HEK293 (cell line): ENCODE measurements around the gene TTC31.

Experiments
- BCL11B ChIP-seq: fragments of 450-650 bp; formaldehyde crosslinking; IDR thresholded peaks from 2 replicates; pipeline ENCODE4 v1.5.1; 2016; ENCODE audit warnings: low read depth, missing biosample characterization, missing genetic modification characterization
- EGR2 ChIP-seq: fragments of 450-650 bp; formaldehyde crosslinking; IDR thresholded peaks from 2 replicates; pipeline ENCODE4 v1.5.1; 2016; ENCODE audit warnings: low read depth, missing biosample characterization, missing genetic modification characterization
- MYNN ChIP-seq: fragments of 450-650 bp; formaldehyde crosslinking; IDR thresholded peaks from 2 replicates; pipeline ENCODE4 v1.5.1; 2016; ENCODE audit warnings: missing biosample characterization, missing genetic modification characterization, borderline replicate concordance
- PBX3 ChIP-seq: sonication (generic); formaldehyde crosslinking; IDR thresholded peaks from 2 replicates; pipeline ENCODE4 v1.8.1; 2022; ENCODE audit warnings: mild to moderate bottlenecking, moderate library complexity, missing genetic modification reagents
- RBAK ChIP-seq: fragments of 450-650 bp; formaldehyde crosslinking; IDR thresholded peaks from 2 replicates; pipeline ENCODE4 v1.5.1; 2016; ENCODE audit warnings: missing biosample characterization, missing genetic modification characterization
- SP7 ChIP-seq: fragments of 450-650 bp; formaldehyde crosslinking; IDR thresholded peaks from 2 replicates; pipeline ENCODE4 v1.5.1; 2016; ENCODE audit warnings: missing biosample characterization, missing genetic modification characterization
- YY2 ChIP-seq: fragments of 450-650 bp; formaldehyde crosslinking; IDR thresholded peaks from 2 replicates; pipeline ENCODE4 v1.5.1; 2016; ENCODE audit warnings: missing biosample characterization, missing genetic modification characterization
- ZNF10 ChIP-seq: fragments of 450-650 bp; formaldehyde crosslinking; IDR thresholded peaks from 2 replicates; pipeline ENCODE4 v1.5.1; 2017; ENCODE audit warnings: missing biosample characterization, missing genetic modification characterization
- ZNF114 ChIP-seq: fragments of 450-650 bp; formaldehyde crosslinking; IDR thresholded peaks from 2 replicates; pipeline ENCODE4 v1.5.0; 2017; ENCODE audit warnings: missing biosample characterization, missing genetic modification characterization
- ZNF155 ChIP-seq: fragments of 450-650 bp; formaldehyde crosslinking; IDR thresholded peaks from 2 replicates; pipeline ENCODE4 v1.5.1; 2016; ENCODE audit warnings: missing biosample characterization, missing genetic modification characterization
- ZNF174 ChIP-seq: fragments of 450-650 bp; formaldehyde crosslinking; IDR thresholded peaks from 2 replicates; pipeline ENCODE4 v1.5.0; 2017; ENCODE audit warnings: missing biosample characterization, mild to moderate bottlenecking, missing genetic modification characterization
- ZNF214 ChIP-seq: fragments of 450-650 bp; formaldehyde crosslinking; IDR thresholded peaks from 2 replicates; pipeline ENCODE4 v1.5.1; 2017; ENCODE audit warnings: missing biosample characterization, mild to moderate bottlenecking, missing genetic modification characterization, borderline replicate concordance
- ZNF292 ChIP-seq: fragments of 450-650 bp; formaldehyde crosslinking; IDR thresholded peaks from 2 replicates; pipeline ENCODE4 v1.5.1; 2016; ENCODE audit warnings: low read depth, missing biosample characterization, missing genetic modification characterization, borderline replicate concordance
- ZNF302 ChIP-seq: fragments of 450-650 bp; formaldehyde crosslinking; IDR thresholded peaks from 2 replicates; pipeline ENCODE4 v1.5.1; 2016; ENCODE audit warnings: missing biosample characterization, missing genetic modification characterization, low read depth
- ZNF473 ChIP-seq: fragments of 450-650 bp; formaldehyde crosslinking; IDR thresholded peaks from 2 replicates; pipeline ENCODE4 v1.5.1; 2017; ENCODE audit warnings: missing biosample characterization, missing genetic modification characterization
- ZNF514 ChIP-seq: fragments of 450-650 bp; formaldehyde crosslinking; IDR thresholded peaks from 2 replicates; pipeline ENCODE4 v1.5.1; 2016; ENCODE audit warnings: missing biosample characterization, missing genetic modification characterization
- ZNF544 ChIP-seq: fragments of 450-650 bp; formaldehyde crosslinking; IDR thresholded peaks from 2 replicates; pipeline ENCODE4 v1.5.0; 2017; ENCODE audit warnings: missing biosample characterization, missing genetic modification characterization
- ZNF555 ChIP-seq: fragments of 450-650 bp; formaldehyde crosslinking; conservative IDR thresholded peaks from 2 replicates; pipeline ENCODE4 v1.5.1; 2017; ENCODE audit warnings: missing biosample characterization, mild to moderate bottlenecking, missing genetic modification characterization, inconsistent platforms
- ZNF571 ChIP-seq: fragments of 450-650 bp; formaldehyde crosslinking; IDR thresholded peaks from 2 replicates; pipeline ENCODE4 v1.5.0; 2017; ENCODE audit warnings: missing biosample characterization, missing genetic modification characterization
- ZNF610 ChIP-seq: fragments of 450-650 bp; formaldehyde crosslinking; IDR thresholded peaks from 2 replicates; pipeline ENCODE4 v1.5.1; 2016; ENCODE audit warnings: missing biosample characterization, missing genetic modification characterization, borderline replicate concordance
- ZNF747 ChIP-seq: fragments of 450-650 bp; formaldehyde crosslinking; IDR thresholded peaks from 2 replicates; pipeline ENCODE4 v1.5.1; 2016; ENCODE audit warnings: missing biosample characterization, missing genetic modification characterization
- ZNF830 ChIP-seq: fragments of 450-650 bp; IDR thresholded peaks from 2 replicates; pipeline ENCODE4 v1.5.0; 2018; ENCODE audit warnings: missing biosample characterization, missing genetic modification characterization, low read depth, mild to moderate bottlenecking, moderate library complexity
- TF ChIP-seq, protein P1 (sequence below): fragments of 450-650 bp; formaldehyde crosslinking; IDR thresholded peaks from 2 replicates; pipeline ENCODE4 v1.5.1; 2017; ENCODE audit warnings: missing biosample characterization, missing genetic modification characterization
- TF ChIP-seq, protein P2 (sequence below): fragments of 450-650 bp; formaldehyde crosslinking; IDR thresholded peaks from 2 replicates; pipeline ENCODE4 v1.5.1; 2016; ENCODE audit warnings: missing biosample characterization, missing genetic modification characterization, borderline replicate concordance

Gene TTC31

DNA sequence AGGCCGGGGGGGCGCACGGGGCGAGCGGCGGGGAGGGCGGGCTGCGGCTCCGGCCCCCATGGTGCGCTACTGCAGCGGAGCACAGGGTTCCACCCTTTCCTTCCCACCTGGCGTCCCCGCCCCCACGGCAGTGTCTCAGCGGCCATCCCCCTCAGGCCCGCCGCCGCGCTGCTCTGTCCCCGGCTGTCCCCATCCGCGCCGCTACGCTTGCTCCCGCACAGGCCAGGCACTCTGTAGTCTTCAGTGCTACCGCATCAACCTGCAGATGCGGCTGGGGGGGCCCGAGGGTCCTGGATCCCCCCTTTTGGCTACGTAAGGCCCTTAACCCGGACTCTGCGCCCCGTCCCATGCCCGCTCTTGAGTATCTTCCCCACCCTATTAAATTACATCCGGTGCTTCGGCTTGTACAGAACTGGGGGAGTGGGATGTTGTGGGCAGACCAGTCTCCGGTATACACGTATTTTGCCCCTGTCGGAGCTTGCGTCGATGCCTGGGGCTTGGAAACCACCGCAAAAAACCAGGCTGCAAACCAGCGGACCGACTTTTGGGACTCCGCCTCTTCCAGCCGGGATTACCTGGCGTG is 25.2 kb upstream of the TTC31 start (continued):
- TF ChIP-seq, protein P1, sequence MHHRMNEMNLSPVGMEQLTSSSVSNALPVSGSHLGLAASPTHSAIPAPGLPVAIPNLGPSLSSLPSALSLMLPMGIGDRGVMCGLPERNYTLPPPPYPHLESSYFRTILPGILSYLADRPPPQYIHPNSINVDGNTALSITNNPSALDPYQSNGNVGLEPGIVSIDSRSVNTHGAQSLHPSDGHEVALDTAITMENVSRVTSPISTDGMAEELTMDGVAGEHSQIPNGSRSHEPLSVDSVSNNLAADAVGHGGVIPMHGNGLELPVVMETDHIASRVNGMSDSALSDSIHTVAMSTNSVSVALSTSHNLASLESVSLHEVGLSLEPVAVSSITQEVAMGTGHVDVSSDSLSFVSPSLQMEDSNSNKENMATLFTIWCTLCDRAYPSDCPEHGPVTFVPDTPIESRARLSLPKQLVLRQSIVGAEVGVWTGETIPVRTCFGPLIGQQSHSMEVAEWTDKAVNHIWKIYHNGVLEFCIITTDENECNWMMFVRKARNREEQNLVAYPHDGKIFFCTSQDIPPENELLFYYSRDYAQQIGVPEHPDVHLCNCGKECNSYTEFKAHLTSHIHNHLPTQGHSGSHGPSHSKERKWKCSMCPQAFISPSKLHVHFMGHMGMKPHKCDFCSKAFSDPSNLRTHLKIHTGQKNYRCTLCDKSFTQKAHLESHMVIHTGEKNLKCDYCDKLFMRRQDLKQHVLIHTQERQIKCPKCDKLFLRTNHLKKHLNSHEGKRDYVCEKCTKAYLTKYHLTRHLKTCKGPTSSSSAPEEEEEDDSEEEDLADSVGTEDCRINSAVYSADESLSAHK (tag by site-specific recombination) = peak; percentile 59
- TF ChIP-seq EGR2 (tag by site-specific recombination) (peak; percentile 30), ZNF214 (tag by site-specific recombination) (no peak), ZNF830 (tag by site-specific recombination) (no peak), ZNF514 (tag by site-specific recombination) (no peak), PBX3 (CRISPR knock-in tag) (no peak), ZNF747 (no peak), MYNN (no peak), ZNF10 (no peak), BCL11B (no peak), SP7 (tag by site-specific recombination) (peak; percentile 66), ZNF292 (tag by site-specific recombination) (no peak), RBAK (tag by site-specific recombination) (no peak), ZNF610 (tag by site-specific recombination) (no peak), ZNF174 (tag by site-specific recombination) (no peak), ZNF544 (tag by site-specific recombination) (no peak), ZNF473 (tag by site-specific recombination) (no peak), ZNF555 (tag by site-specific recombination) (no peak), ZNF114 (tag by site-specific recombination) (no peak), YY2 (tag by site-specific recombination) (no peak), ZNF155 (no peak), ZNF302 (tag by site-specific recombination) (no peak), ZNF571 (tag by site-specific recombination) (no peak)
- TF ChIP-seq, protein P2, sequence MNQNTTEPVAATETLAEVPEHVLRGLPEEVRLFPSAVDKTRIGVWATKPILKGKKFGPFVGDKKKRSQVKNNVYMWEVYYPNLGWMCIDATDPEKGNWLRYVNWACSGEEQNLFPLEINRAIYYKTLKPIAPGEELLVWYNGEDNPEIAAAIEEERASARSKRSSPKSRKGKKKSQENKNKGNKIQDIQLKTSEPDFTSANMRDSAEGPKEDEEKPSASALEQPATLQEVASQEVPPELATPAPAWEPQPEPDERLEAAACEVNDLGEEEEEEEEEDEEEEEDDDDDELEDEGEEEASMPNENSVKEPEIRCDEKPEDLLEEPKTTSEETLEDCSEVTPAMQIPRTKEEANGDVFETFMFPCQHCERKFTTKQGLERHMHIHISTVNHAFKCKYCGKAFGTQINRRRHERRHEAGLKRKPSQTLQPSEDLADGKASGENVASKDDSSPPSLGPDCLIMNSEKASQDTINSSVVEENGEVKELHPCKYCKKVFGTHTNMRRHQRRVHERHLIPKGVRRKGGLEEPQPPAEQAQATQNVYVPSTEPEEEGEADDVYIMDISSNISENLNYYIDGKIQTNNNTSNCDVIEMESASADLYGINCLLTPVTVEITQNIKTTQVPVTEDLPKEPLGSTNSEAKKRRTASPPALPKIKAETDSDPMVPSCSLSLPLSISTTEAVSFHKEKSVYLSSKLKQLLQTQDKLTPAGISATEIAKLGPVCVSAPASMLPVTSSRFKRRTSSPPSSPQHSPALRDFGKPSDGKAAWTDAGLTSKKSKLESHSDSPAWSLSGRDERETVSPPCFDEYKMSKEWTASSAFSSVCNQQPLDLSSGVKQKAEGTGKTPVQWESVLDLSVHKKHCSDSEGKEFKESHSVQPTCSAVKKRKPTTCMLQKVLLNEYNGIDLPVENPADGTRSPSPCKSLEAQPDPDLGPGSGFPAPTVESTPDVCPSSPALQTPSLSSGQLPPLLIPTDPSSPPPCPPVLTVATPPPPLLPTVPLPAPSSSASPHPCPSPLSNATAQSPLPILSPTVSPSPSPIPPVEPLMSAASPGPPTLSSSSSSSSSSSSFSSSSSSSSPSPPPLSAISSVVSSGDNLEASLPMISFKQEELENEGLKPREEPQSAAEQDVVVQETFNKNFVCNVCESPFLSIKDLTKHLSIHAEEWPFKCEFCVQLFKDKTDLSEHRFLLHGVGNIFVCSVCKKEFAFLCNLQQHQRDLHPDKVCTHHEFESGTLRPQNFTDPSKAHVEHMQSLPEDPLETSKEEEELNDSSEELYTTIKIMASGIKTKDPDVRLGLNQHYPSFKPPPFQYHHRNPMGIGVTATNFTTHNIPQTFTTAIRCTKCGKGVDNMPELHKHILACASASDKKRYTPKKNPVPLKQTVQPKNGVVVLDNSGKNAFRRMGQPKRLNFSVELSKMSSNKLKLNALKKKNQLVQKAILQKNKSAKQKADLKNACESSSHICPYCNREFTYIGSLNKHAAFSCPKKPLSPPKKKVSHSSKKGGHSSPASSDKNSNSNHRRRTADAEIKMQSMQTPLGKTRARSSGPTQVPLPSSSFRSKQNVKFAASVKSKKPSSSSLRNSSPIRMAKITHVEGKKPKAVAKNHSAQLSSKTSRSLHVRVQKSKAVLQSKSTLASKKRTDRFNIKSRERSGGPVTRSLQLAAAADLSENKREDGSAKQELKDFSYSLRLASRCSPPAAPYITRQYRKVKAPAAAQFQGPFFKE (tag by site-specific recombination) = no peak
- TF ChIP-seq, all 188 proteins: peak for 51
